Cardiac fibroblast (primary cell): ENCODE measurements around the gene MISP3.

Source experiments
- DNase-seq, 2 donors: peaks; one replicate each; pipeline versions ENCODE4 v3.0.0 to v3.0.0-alpha.2; 2010; ENCODE audit warnings: low read depth in 2 of 2
- H3K4me3 ChIP-seq, 2 donors: replicated peaks in 1 of 2; 1 replicate in 1 of 2; 2 replicates in 1 of 2; pipeline ENCODE4 v1.5.1; 2011; ENCODE audit warnings: low read depth in 2 of 2, low read length in 2 of 2, mild to moderate bottlenecking in 2 of 2, moderate library complexity in 1 of 2
- CTCF ChIP-seq: IDR thresholded peaks from one replicate; pipeline ENCODE4 v1.5.1; 2011; ENCODE audit warnings: low read depth, mild to moderate bottlenecking, low read length, inconsistent platforms

MISP3 gene

GRCh38 chr19:14119644-14120496 lies 47.3 kb downstream of the MISP3 start:
- no peak for DNase-seq
- no peak for TF ChIP-seq CTCF
- H3K4me3 ChIP-seq, result no peak overlapping the region

GRCh38 chr19:14120497-14120780 lies 47.9 kb downstream of the MISP3 start:
- H3K4me3 ChIP-seq, result no peak overlapping the region
- no peak for TF ChIP-seq CTCF

GRCh38 chr19:14122924-14123323 lies 50.3 kb downstream of the MISP3 start:
- DNase-seq, result no peak
- H3K4me3 ChIP-seq, result no peak overlapping the region
- TF ChIP-seq CTCF, result no peak

More at GRCh38 chr19:14120497-14120780, 47.9 kb downstream of the MISP3 start:
- DNase-seq, result no peak
